NCI-H1092 treated with DMSO at 0.1 percent for 48 hours (cell line): Measurements from ENCODE around the gene CPXM2.
A peak's percentile ranks its signal among the peaks of the same experiment; 100 is the strongest.

ENCODE experiments used
- DNase-seq: peaks from one replicate; lab custom pipeline; 2025; lab: John Stamatoyannopoulos, UW

The CPXM2 gene

GRCh38 chr10:123796736-123797135 is 94.9 kb downstream of the CPXM2 start:
- no peak for DNase-seq

GRCh38 chr10:123795846-123796590 is 95.6 kb downstream of the CPXM2 start:
- DNase-seq = no peak

DNA sequence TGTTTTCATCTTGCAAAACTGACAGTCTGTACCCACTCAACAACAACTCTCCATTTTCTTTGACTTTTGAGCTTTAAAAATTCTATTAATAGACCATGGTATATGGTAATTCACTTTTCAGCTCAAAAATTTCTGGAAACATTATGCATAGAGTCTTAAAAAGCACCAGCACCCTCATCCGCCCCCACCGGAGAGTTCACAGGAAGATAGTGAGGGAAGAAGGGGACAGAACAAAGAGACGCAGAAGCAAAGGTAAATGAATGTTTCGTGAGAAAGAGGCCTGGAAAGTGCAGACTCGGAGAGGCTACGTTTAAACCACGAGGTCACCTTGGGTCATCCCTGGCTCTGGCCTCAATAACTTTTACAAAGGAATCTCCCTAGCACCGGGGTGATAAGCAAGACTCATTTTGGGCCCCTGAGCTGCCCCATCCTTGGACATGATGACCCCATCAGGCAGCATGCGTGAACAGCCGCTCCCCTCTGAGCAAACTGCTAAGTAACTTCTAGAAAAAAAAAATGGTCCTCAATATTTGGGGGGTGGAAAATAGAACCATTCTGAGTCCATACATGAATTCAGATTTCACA is 96.3 kb downstream of the CPXM2 start:
- no peak for DNase-seq

DNA sequence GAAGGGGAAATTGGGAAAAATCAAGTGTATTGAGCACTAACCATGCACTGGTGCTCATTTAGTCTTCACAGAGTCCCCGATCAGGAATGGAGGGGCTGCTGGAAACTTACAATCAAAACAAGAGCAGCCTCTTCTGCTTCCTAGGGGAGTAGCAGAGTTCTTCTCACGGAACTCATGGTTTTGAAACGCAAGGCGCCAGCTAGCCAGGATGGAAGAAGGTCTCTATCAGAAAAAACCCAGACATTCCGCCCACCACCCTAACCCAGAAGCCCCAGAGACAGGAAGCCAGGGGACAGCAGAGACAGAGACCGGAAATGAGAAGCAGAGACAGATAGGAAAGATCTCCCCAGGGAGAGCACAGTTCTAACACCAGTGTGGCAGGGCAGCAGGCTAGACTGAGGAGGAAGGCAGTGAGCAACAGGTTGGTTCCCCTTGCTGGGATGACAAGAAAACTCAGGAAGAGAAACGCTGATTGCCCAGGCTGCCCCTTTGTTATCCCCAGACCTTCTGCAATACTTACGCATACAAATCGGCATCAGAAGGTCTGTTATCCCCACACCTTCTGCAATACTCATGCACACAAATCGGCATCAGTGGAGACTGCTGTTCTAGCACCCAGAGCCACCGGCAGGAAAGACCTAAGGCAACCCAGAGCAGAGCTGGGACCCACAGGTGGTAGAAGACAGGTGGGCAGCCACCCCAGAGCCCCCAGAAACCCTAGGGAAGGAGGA is 99.2 kb downstream of the CPXM2 start:
- DNase-seq = no peak

- no peak for DNase-seq
Measured at GRCh38 chr10:123790132-123790885, 101.3 kb downstream of the CPXM2 start.

- no peak for DNase-seq
Measured at GRCh38 chr10:123788981-123789380, 102.6 kb downstream of the CPXM2 start.

GRCh38 chr10:123787566-123787965 is 104.0 kb downstream of the CPXM2 start:
- DNase-seq = no peak

DNA sequence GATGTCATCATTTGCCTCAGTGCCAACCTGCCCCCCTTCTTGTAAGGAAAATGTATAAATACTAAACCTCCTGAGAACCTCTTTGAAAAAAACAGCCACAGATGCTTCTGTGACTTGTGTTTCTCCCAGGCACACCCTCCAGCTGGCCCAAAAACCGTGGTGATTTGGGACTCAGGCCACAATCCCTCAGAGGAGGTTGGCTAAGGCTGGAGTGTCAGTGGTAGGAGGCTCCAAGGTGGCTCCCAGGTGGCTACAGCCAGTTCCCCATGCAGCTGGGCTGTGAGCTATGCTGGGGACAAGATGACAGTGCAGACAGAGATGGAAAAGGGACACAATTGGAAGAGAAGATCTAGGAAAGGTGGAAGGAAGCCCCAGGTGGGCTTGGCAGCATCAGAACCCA is 104.7 kb downstream of the CPXM2 start:
- no peak for DNase-seq

GRCh38 chr10:123786306-123786705 is 105.3 kb downstream of the CPXM2 start:
- no peak for DNase-seq

GRCh38 chr10:123784646-123785045 is 107.0 kb downstream of the CPXM2 start:
- DNase-seq = no peak

DNA sequence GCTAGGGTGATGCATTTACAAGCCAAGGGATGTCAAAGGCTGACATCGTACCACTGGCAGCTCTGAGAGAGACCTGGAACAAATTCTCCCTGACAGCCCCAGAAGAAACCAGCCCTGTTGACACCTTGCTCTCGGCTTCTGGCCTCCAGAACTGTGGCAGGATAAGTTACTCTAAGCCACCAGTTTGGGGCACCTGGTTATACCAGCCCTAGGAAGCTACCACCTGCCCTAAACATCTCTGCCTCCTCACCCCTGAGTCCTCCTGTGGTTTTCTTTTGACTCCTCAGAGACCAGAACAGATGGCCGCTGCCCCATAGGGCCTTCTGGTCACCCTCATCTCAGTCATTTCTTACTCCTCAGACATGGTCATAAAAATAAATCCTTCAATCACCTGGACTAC is 107.4 kb downstream of the CPXM2 start:
- DNase-seq = no peak

DNA sequence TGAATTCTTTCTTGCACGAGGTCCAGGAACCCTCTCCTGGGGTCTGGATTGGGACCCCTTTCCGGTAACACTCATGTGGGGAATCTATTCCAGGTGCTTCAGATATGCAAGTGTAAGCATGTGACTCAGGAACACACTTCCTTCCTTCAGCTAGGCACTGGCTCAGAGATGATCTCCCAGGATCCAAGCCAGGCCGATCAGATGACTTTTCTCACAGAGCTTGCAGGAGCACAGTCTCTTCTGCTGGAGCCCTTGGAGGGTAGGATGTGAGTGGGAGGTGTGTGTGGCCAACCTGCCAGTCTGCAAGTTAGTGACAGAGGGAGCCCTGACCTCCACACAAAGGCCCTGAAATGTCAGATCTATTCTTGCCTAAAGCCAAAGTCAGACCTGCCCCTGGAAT is 108.3 kb downstream of the CPXM2 start:
- no peak for DNase-seq

DNA sequence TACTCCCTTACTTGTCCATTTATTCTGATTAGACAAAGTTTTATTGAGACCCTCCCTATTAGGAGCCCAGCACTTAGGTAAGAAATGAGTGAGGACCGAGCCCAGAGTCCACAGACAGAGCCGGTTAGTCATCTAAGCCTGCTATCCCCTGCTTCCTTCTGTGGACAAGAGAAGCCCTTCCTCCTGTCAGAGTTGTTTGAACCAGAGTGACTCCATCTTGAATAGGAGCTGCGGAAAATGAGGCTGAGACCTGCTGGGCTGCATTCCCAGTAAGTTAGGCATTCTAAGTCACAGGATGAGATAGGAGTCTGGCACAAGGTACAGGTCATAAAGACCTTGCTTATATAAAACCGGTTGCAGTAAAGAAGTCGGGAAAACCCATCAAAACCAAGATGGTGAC is 109.1 kb downstream of the CPXM2 start:
- no peak for DNase-seq

DNA sequence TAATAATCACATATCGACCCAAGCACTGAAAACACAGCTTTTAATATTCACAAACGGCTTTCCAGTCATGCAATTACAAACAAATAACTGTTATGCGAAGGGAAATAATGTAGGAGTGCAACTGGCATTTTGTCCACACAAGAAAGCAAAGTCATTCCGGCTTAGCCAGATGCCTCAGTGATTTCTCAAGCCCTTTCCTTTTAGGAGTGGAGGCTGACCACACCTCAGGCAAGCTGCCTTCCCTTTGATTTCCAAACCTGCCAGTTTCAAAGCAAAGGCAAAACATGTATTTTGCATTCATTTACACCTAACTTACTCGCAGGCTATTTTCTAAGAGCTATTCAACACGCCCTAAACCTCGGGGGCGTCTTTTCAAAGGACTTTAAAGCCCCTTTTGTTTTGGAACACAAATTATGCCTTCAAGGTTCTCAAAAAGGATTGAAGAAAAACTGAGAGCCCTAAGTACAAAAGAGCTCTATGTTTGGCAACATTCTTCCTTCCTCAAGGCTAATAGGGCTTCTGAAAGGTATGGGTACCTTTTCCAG is 109.6 kb downstream of the CPXM2 start:
- no peak for DNase-seq

GRCh38 chr10:123781324-123781900 is 110.2 kb downstream of the CPXM2 start:
- no peak for DNase-seq

GRCh38 chr10:123778719-123779517 is 112.7 kb downstream of the CPXM2 start:
- DNase-seq = no peak

DNA sequence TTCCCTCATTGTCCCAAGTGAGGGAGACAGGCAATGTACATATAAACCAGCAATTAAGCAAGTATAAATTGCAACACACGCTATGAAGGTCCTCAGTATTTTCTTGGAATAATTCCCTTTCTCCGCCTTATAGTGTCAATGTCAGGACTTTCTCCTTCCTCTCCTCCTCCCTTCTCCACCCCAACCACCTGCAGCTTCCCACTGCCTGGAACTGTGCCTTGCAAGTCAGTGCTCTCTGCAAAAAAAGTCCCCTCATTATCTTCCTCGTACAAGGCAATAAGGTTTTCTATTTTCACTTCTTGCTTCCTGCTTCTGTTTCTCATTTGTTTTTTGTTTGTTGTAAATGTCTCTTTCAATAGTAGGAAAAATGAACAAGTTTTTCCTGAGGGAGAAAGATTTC is 113.7 kb downstream of the CPXM2 start:
- no peak for DNase-seq

GRCh38 chr10:123774132-123774742 is 117.4 kb downstream of the CPXM2 start:
- peak; percentile 78 for DNase-seq

DNA sequence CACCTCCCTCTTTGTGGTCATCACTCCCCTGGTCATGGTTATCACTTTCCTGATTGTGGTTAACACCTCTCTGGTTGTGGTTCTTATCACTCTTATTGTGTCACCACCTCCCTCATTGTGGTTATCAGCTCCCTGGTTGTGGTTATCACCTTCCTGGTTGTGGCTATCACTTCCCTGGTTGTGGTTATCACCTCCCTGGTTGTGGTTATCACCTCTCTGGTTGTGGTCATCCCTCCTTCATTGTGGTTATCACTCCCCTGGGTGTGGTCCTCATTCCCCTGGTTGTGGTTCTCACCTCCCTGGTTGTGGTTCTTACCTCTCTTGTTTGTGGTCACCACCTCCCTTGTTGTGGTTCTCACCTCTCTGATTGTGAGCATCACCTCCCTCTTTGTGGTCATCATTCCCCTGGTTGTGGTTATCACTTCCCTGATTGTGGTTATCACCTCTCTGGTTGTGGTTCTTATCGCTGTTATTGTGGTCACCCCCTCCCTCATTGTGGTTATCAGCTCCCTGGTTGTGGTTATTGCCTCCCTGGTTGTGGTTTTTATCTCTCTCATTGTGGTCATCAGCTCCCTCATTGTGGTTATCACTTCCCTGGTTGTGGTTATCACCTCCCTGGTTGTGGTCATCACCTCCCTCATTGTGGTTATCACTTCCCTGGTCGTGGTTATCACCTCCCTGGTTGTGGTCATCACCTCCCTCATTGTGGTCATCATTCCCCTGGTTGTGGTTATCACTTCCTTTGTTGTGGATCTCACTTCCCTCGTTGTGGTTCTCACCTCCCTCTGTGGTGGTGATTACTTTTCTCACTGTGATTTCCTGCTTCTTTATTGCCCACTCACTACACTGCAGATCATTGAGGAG is 118.7 kb downstream of the CPXM2 start:
- no peak for DNase-seq
